ENCODE data around the gene PRG2.
"Not testable (repeated sequence)": the region's sequence is repeated elsewhere in the genome, so short reads cannot be mapped to it uniquely, and the experiment has no call there.

DNA sequence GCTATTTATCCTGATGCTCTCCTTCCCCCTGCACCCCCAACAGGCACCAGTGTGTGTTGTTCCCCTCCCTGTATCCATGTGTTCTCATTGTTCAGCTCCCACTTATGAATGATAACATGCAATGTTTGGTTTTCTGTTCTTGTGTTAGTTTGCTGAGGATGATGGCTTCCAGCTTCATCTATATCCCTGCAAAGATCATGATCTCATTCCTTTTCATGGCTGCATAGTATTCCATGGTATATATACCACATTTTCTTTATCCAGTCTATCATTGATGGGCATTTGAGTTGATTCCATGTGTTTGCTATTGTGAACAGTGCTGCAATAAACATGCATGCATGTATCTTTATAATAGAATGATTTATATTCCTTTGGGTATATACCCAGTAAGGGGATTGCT, 29.0 kb downstream of the PRG2 start:
- TF ChIP-seq, protein P1, sequence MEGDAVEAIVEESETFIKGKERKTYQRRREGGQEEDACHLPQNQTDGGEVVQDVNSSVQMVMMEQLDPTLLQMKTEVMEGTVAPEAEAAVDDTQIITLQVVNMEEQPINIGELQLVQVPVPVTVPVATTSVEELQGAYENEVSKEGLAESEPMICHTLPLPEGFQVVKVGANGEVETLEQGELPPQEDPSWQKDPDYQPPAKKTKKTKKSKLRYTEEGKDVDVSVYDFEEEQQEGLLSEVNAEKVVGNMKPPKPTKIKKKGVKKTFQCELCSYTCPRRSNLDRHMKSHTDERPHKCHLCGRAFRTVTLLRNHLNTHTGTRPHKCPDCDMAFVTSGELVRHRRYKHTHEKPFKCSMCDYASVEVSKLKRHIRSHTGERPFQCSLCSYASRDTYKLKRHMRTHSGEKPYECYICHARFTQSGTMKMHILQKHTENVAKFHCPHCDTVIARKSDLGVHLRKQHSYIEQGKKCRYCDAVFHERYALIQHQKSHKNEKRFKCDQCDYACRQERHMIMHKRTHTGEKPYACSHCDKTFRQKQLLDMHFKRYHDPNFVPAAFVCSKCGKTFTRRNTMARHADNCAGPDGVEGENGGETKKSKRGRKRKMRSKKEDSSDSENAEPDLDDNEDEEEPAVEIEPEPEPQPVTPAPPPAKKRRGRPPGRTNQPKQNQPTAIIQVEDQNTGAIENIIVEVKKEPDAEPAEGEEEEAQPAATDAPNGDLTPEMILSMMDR (IDR thresholded peaks at IDR 0.05), result not testable (repeated sequence)
- not testable (repeated sequence) for TF ChIP-seq NR1H2 (CRISPR knock-in tag; IDR thresholded peaks at IDR 0.05); SP1 (CRISPR knock-in tag; conservative IDR thresholded peaks at IDR 0.05); ZNF138 (CRISPR knock-in tag; conservative IDR thresholded peaks at IDR 0.05); ZBTB21 (CRISPR knock-in tag; IDR thresholded peaks at IDR 0.05; ENCODE audit: borderline replicate concordance)

Measured in WTC11 (cell line).